ENCODE data around the gene HERC6.
"Not testable (repeated sequence)": the region's sequence is repeated elsewhere in the genome, so short reads cannot be mapped to it uniquely, and the experiment has no call there.

The HERC6 gene

GRCh38 chr4:88378691-88379559, at the start of gene HERC6:
HERC6 (plus strand) TSS chr4:88378852; CDS start chr4:88378922, 70 bp downstream.
- DNase-seq (ENCODE audit: extremely low read depth in 1 of 2, low read depth in 1 of 2) = peak in 1 of 2 donors; percentile 65

GRCh38 chr4:88333741-88334405, 44.8 kb upstream of the HERC6 start:
- no peak for DNase-seq (ENCODE audit: extremely low read depth in 1 of 2, low read depth in 1 of 2)

- DNase-seq (ENCODE audit: extremely low read depth in 1 of 2, low read depth in 1 of 2) = no peak
These were observed 43.5 kb upstream of the HERC6 start for GRCh38 chr4:88335092-88335665.

GRCh38 chr4:88341227-88342192, 37.1 kb upstream of the HERC6 start:
- DNase-seq (ENCODE audit: extremely low read depth in 1 of 2, low read depth in 1 of 2) = no peak

GRCh38 chr4:88346902-88347301, 31.8 kb upstream of the HERC6 start:
- DNase-seq (ENCODE audit: extremely low read depth in 1 of 2, low read depth in 1 of 2) = not testable (repeated sequence)

- not testable (repeated sequence) for DNase-seq (ENCODE audit: extremely low read depth in 1 of 2, low read depth in 1 of 2)
These were observed 29.9 kb upstream of the HERC6 start for GRCh38 chr4:88348761-88349160.

- DNase-seq (ENCODE audit: extremely low read depth in 1 of 2, low read depth in 1 of 2) = no peak
These were observed 27.9 kb upstream of the HERC6 start for GRCh38 chr4:88350786-88351185.

GRCh38 chr4:88352062-88352740, 26.5 kb upstream of the HERC6 start:
- no peak for DNase-seq (ENCODE audit: extremely low read depth in 1 of 2, low read depth in 1 of 2)

GRCh38 chr4:88353324-88353723, 25.3 kb upstream of the HERC6 start:
- no peak for DNase-seq (ENCODE audit: extremely low read depth in 1 of 2, low read depth in 1 of 2)

- no peak for DNase-seq (ENCODE audit: extremely low read depth in 1 of 2, low read depth in 1 of 2)
These were observed 21.9 kb upstream of the HERC6 start for GRCh38 chr4:88356771-88357170.

GRCh38 chr4:88357262-88357661, 21.4 kb upstream of the HERC6 start:
- DNase-seq (ENCODE audit: extremely low read depth in 1 of 2, low read depth in 1 of 2) = no peak

- DNase-seq (ENCODE audit: extremely low read depth in 1 of 2, low read depth in 1 of 2) = no peak
These were observed 19.1 kb upstream of the HERC6 start for GRCh38 chr4:88359558-88359957.

- no peak for DNase-seq (ENCODE audit: extremely low read depth in 1 of 2, low read depth in 1 of 2)
These were observed 18.4 kb upstream of the HERC6 start for GRCh38 chr4:88360256-88360655.

- no peak for DNase-seq (ENCODE audit: extremely low read depth in 1 of 2, low read depth in 1 of 2)
These were observed 17.9 kb upstream of the HERC6 start for GRCh38 chr4:88360791-88361190.

- not testable (repeated sequence) for DNase-seq (ENCODE audit: extremely low read depth in 1 of 2, low read depth in 1 of 2)
These were observed 17.4 kb upstream of the HERC6 start for GRCh38 chr4:88361217-88361773.

GRCh38 chr4:88366460-88366859, 12.2 kb upstream of the HERC6 start:
- no peak for DNase-seq (ENCODE audit: extremely low read depth in 1 of 2, low read depth in 1 of 2)

GRCh38 chr4:88367826-88368225, 10.8 kb upstream of the HERC6 start:
- no peak for DNase-seq (ENCODE audit: extremely low read depth in 1 of 2, low read depth in 1 of 2)

- not testable (repeated sequence) for DNase-seq (ENCODE audit: extremely low read depth in 1 of 2, low read depth in 1 of 2)
These were observed 9.4 kb upstream of the HERC6 start for GRCh38 chr4:88369180-88369812.

GRCh38 chr4:88381123-88381522, 2.5 kb downstream of the HERC6 start:
- no peak for DNase-seq (ENCODE audit: extremely low read depth in 1 of 2, low read depth in 1 of 2)
